GM19467 (cell line): ENCODE results near the gene DRD4.
"Not testable (repeated sequence)": the region's sequence is repeated elsewhere in the genome, so short reads cannot be mapped to it uniquely, and the experiment has no call there.

Experiments
- ATAC-seq: cut with Tn5 transposase; IDR thresholded peaks from one replicate; pipeline ENCODE4 v1.9.1; 2021; ENCODE audit warnings: mild to moderate bottlenecking, moderate library complexity; ENCODE audit not compliant: unreplicated experiment

The DRD4 gene

GRCh38 chr11:673866-674265 is 36.8 kb downstream of the DRD4 start:
- ATAC-seq: no peak

- ATAC-seq: no peak
Observed at GRCh38 chr11:674406-674805, 37.3 kb downstream of the DRD4 start.

- ATAC-seq: no peak
Observed at GRCh38 chr11:678297-678696, 41.2 kb downstream of the DRD4 start.

- no peak for ATAC-seq
Observed at GRCh38 chr11:679271-680207, 42.5 kb downstream of the DRD4 start.

DNA sequence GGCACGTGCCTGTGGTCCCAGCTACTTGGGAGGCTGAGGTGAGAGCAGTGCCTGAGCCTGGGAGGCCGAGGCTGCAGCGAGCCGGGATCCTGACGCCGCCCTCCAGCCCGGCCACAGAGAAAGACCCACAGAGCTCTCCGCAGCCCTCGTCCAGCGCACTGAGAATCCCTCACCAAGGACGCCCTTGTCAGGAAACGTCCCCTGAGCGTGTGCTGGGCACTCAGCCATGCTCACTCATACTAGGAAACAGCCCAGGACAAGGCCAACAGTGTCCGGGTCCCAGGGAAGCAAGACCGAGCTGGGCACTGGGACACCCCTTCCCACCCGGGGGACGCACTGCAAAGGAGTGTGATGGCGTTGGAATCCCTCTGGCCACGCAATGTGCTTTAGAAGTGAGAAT is 43.4 kb downstream of the DRD4 start:
- no peak for ATAC-seq

GRCh38 chr11:680970-681369 is 43.9 kb downstream of the DRD4 start:
- ATAC-seq: no peak

- no peak for ATAC-seq
Observed at GRCh38 chr11:686451-687243, 49.6 kb downstream of the DRD4 start.

- ATAC-seq: no peak
Observed at GRCh38 chr11:687751-688150, 50.7 kb downstream of the DRD4 start.

GRCh38 chr11:688681-689080 is 51.6 kb downstream of the DRD4 start:
- ATAC-seq: no peak

DNA sequence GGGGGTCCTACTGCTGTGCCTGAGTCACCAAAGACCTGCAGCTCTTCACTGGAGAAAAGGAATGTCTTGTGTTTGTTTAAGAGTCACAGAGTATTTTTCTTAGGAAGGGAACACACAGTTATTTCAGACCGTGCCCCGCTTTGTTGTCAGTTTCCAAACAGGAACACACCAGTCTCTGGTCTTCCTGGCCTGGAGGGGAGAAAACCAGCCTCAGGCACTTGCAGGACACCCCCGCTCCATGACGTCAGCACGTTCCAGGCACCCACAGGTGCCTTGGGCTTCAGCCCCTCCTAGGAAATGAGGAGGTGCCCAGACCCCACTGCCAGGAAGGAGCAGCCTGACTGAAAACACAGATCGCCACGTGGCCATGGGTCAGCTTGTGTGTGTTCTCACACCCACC is 52.6 kb downstream of the DRD4 start:
- ATAC-seq: no peak

DNA sequence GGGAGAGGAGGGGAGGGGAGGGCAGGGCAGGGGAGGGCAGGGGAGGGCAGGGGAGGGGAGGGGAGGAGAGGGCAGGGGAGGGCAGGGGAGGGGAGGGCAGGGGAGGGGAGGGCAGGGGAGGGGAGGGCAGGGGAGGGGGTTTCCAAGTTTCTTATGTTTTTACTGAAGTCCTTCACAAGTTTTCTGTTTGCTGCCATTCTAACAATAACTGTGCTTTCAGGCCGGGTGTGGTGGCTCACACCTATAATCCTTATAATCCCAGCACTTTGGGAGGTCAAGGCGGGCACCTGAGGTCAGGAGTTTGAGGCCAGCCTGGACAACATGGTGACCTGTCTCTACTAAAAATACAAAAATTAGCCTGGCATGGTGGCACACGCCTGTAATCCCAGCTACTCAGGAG is 53.2 kb downstream of the DRD4 start:
- ATAC-seq: not testable (repeated sequence)
